Measurements from ENCODE around the gene GFOD1.

GRCh38 chr6:13447949-13448724 lies 39.3 kb downstream of the GFOD1 start:
- TF ChIP-seq, protein P1, sequence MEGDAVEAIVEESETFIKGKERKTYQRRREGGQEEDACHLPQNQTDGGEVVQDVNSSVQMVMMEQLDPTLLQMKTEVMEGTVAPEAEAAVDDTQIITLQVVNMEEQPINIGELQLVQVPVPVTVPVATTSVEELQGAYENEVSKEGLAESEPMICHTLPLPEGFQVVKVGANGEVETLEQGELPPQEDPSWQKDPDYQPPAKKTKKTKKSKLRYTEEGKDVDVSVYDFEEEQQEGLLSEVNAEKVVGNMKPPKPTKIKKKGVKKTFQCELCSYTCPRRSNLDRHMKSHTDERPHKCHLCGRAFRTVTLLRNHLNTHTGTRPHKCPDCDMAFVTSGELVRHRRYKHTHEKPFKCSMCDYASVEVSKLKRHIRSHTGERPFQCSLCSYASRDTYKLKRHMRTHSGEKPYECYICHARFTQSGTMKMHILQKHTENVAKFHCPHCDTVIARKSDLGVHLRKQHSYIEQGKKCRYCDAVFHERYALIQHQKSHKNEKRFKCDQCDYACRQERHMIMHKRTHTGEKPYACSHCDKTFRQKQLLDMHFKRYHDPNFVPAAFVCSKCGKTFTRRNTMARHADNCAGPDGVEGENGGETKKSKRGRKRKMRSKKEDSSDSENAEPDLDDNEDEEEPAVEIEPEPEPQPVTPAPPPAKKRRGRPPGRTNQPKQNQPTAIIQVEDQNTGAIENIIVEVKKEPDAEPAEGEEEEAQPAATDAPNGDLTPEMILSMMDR (IDR thresholded peaks at IDR 0.05), result no peak
- no peak for TF ChIP-seq POLR2A (IDR thresholded peaks at IDR 0.05)

All from esophagus squamous epithelium (tissue), 4 donors.